ENCODE measurements around the gene CEP350.

DNA sequence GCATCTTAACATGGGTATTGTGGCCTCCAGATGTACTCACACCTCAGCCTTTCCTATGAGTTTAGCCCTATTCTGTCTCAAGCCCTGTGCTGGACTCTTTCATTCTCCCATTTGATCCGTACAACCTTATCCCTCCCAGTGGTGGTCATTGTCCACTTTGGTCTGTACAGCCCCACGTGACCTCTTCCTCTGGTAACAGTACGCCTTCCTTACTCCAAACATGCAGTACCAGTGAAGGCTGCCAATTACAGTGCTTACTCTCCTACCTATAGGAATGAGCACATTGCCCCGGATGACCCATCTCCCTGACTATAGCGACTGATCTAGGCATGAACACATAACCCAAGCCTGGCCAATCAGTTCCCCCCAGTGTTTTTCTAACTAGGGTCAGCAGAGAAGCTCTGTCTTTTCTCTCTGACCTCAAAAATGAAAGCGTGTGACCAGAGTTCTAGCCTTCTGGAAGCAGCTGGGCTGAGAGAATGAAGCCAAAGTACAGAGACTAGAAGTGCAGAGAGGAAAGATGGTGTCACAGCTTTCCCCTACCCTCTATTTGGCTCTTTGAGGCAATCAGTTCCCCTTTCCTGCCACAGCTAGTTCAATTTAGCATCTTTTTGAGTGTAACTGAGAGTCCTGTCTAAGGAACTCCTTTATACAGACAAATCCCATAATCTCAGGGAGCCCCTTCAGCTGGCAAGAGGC lies 190.2 kb downstream of the CEP350 start:
- TF ChIP-seq, protein P1, sequence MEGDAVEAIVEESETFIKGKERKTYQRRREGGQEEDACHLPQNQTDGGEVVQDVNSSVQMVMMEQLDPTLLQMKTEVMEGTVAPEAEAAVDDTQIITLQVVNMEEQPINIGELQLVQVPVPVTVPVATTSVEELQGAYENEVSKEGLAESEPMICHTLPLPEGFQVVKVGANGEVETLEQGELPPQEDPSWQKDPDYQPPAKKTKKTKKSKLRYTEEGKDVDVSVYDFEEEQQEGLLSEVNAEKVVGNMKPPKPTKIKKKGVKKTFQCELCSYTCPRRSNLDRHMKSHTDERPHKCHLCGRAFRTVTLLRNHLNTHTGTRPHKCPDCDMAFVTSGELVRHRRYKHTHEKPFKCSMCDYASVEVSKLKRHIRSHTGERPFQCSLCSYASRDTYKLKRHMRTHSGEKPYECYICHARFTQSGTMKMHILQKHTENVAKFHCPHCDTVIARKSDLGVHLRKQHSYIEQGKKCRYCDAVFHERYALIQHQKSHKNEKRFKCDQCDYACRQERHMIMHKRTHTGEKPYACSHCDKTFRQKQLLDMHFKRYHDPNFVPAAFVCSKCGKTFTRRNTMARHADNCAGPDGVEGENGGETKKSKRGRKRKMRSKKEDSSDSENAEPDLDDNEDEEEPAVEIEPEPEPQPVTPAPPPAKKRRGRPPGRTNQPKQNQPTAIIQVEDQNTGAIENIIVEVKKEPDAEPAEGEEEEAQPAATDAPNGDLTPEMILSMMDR (IDR thresholded peaks at IDR 0.05) = no peak
- TF ChIP-seq TCF7L2 (IDR thresholded peaks at IDR 0.05; ENCODE audit: low read depth, low read length) = no peak
- TF ChIP-seq POLR2AphosphoS5 (IDR thresholded peaks at IDR 0.05; ENCODE audit: low read depth, low read length) = no peak
